Activated naive CD4-positive, alpha-beta T cell treated with anti-CD3 and anti-CD28 coated beads for 36 hours (primary cell): Measurements from ENCODE around the gene RASL11A. TPM values are rescaled to one million over a fixed set of nuclear protein-coding genes. Genes with fewer than 3 reads are reported as not detected.
"Not testable (repeated sequence)": the region's sequence is repeated elsewhere in the genome, so short reads cannot be mapped to it uniquely, and the experiment has no call there.

Experiments
- CTCF ChIA-PET: fragments of 350-600 bp; sonication (Branson Sonifier 250); formaldehyde crosslinking; loops from one replicate; lab custom pipeline; 2021; ENCODE audit warnings: antibody characterized with exemption; lab: Charles Lee
- DNase-seq: peaks from one replicate; pipeline ENCODE4 v3.0.0-alpha.2; 2020
- H3K27ac Mint-ChIP-seq: one replicate; pipeline ENCODE4 v1.8.0; 2021; ENCODE audit warnings: mild to moderate bottlenecking, mixed read lengths
- H3K27me3 Mint-ChIP-seq: one replicate; pipeline ENCODE4 v1.8.0; 2021; ENCODE audit warnings: low read depth, mixed read lengths
- H3K36me3 Mint-ChIP-seq: one replicate; pipeline ENCODE4 v1.8.0; 2021; ENCODE audit warnings: low read depth, mixed read lengths
- H3K4me1 Mint-ChIP-seq: one replicate; pipeline ENCODE4 v1.8.0; 2021; ENCODE audit warnings: low read depth, mixed read lengths
- H3K4me3 Mint-ChIP-seq: one replicate; pipeline ENCODE4 v1.8.0; 2021; ENCODE audit warnings: mild to moderate bottlenecking, moderate library complexity, mixed read lengths
- H3K9me3 Mint-ChIP-seq: one replicate; pipeline ENCODE4 v1.8.0; 2021; ENCODE audit warnings: mixed read lengths
- intact Hi-C: fragments of 100-400 bp; cut with micrococcal nuclease; formaldehyde crosslinking; loops from one replicate; pipeline ENCODE4 v1.15.1; 2023
- total RNA-seq, 2 experiments: library from RNA; stranded (reverse); gene quantifications; one replicate each; pipeline ENCODE4 v1.2.3, GENCODE V29; 2021

The RASL11A gene
- total RNA-seq, 2 experiments from 2014 or later, result 1.5 to 1.6 TPM

DNA sequence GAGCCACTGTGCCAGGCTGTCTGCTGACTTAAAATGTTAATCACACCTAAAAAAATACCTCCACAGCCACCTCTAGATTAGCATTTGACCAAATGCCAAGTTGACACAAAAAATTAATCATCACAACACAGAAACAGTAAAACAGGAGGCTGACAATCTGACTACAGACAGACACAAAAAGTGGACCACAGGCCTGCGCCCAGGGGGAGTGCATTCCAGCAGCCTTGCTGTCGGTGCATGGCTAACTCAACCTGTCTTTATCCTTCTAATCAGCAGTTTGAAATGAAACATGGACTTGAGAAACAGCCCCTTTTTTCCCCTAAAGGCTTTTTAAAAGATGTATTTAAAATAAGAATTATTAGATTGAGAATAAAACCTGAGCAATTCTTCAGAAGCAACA is 34.0 kb downstream of the RASL11A start:
- CTCF ChIA-PET, result no interaction called here

DNA sequence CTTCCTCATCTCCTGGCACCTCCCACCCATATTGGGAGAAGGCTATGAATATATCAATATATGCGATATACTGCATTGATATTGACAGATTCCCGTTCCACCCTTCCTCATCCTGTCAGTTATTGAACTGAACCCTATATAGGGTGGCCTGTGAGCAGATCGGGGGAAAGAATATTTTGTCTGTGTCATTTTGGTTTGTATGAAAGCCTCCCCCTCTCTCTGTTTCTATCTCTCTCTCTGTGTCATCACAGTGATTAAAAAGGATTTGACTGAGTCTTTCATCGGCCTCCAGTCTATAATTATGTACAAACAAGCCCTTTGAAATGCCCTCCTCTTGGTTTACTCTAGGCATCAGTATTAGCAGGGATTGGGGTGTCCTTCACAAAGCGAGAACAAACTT is 35.7 kb downstream of the RASL11A start:
- Mint-ChIP-seq H3K9me3 (no peaks in the 10 kb centered on the region), H3K36me3 (no peaks in the 10 kb centered on the region), H3K4me1 (peaks cover 23% of the 10 kb centered on the region), H3K27me3 (no peaks in the 10 kb centered on the region), H3K4me3 (no peak overlapping the region), H3K27ac (no peak overlapping the region)
- intact Hi-C loops, result no loop called here
- DNase-seq, result no peak
- CTCF ChIA-PET, result interaction anchor here (0.7 kb wide), 1 partner anchor 16 kb away, joined by 3 read pairs; no protein-coding TSS in a partner anchor

More for the DNA sequence above, 34.0 kb downstream of the RASL11A start:
- Mint-ChIP-seq H3K9me3 (no peaks in the 10 kb centered on the region), H3K27ac (no peak overlapping the region), H3K36me3 (no peaks in the 10 kb centered on the region), H3K27me3 (no peaks in the 10 kb centered on the region), H3K4me1 (peaks cover 23% of the 10 kb centered on the region), H3K4me3 (no peak overlapping the region)
- no peak for DNase-seq
- intact Hi-C loops, result no loop called here

- intact Hi-C loops, result no loop called here
- no peaks in the 10 kb centered on the region for H3K9me3 Mint-ChIP-seq
- DNase-seq, result no peak
- no peaks in the 10 kb centered on the region for H3K27me3 Mint-ChIP-seq
- no peak overlapping the region for H3K4me3 Mint-ChIP-seq
- H3K36me3 Mint-ChIP-seq, result no peaks in the 10 kb centered on the region
- peaks cover 11% of the 10 kb centered on the region for H3K4me1 Mint-ChIP-seq
- no peak overlapping the region for H3K27ac Mint-ChIP-seq
- CTCF ChIA-PET, result no interaction called here
Observed at GRCh38 chr13:27308941-27309340, 38.3 kb downstream of the RASL11A start.

DNA sequence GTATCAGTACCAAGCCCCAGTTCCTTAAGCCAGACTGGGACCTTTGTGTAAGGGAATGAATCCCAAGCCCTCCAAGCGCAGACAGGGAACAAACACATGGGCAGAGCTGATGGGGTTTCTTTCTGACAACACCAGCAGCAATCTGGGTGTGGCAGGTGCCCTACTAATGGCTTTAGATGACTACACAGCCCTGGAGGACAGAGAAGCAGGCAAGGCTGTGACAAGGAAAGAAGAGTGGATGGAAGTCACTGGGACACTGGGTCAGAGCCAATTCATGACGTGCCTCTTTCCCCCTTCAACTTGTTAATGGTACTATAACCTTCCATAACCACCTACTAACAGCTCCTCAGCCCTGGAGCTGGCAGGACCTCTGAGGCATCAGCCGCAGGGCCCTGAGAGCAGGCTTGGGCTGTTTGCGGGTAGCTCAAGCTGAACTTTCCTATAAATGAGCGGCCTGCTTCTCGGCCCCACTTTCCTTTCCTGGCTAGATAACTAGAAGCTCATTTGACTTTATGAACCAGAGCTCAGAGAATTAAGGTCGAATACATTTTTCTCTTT is 38.9 kb downstream of the RASL11A start:
- Mint-ChIP-seq H3K9me3 (no peaks in the 10 kb centered on the region), H3K27me3 (no peaks in the 10 kb centered on the region), H3K27ac (no peak overlapping the region), H3K4me1 (peaks cover 11% of the 10 kb centered on the region), H3K36me3 (no peaks in the 10 kb centered on the region), H3K4me3 (no peak overlapping the region)
- CTCF ChIA-PET, result interaction anchor here (0.6 to 1.0 kb wide), 2 partner anchors 8 to 297 kb away, joined by 3 to 4 read pairs; no protein-coding TSS in a partner anchor
- no peak for DNase-seq
- intact Hi-C loops, result no loop called here

DNA sequence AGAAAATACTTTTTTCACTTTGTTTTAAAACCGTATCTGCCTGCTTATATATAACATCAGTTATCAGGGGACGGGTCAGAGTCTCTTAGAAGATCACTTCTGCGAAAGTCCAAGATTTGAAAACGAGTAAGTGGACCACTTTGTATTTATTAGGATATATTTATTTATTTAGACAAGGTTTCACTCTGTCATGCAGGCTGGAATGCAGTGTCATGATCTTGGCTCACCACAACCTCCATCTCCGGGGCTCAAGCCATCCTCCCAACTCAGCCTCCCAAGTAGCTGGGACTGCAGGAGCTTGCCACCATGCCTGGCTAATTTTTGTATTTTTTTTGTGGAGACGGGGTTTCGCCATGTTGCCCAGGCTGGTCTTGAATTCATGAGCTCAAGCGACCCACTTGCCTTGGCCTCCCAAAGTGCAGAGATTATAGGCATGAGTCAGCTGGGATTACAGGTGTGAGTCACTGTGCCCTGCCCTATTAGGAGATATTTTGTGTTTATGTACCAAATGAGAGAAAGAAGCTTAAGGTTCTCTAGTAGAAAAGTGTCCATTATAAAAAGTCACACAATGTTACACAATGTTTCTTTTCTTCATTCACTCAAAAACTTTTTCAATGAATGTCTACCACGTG is 39.5 kb downstream of the RASL11A start:
- DNase-seq, result no peak
- Mint-ChIP-seq H3K27ac (no peak overlapping the region), H3K9me3 (no peaks in the 10 kb centered on the region), H3K4me1 (peaks cover 11% of the 10 kb centered on the region), H3K4me3 (no peak overlapping the region), H3K27me3 (no peaks in the 10 kb centered on the region), H3K36me3 (no peaks in the 10 kb centered on the region)
- CTCF ChIA-PET, result interaction anchor here (0.6 to 1.4 kb wide), 3 partner anchors 9 to 297 kb away, joined by 3 to 4 read pairs (median 4); no protein-coding TSS in a partner anchor
- intact Hi-C loops, result no loop called here

DNA sequence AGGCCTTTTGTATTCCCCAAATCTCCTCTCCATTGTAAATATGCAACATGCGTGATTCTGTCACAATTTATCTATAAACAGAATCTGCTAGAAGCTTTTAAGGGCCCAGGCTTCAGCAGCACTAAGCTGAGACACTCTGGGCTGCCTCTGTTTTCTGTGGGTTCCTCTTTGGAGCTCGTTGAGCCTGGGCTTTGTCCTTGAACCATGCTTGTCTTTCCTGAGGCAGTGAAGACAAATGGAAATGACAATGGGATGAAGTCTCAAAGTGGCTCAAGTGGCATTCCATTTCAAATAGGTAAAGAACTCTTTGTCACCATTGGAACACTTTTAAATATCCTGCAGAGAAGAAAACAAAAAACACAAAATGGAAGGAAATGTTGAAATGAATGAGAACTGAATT is 40.3 kb downstream of the RASL11A start:
- CTCF ChIA-PET, result interaction anchor here (1.0 to 1.4 kb wide), 2 partner anchors 10 to 51 kb away, joined by 4 read pairs; no protein-coding TSS in a partner anchor
- intact Hi-C loops, result no loop called here
- DNase-seq, result no peak
- Mint-ChIP-seq H3K9me3 (no peaks in the 10 kb centered on the region), H3K36me3 (no peaks in the 10 kb centered on the region), H3K27ac (no peak overlapping the region), H3K4me1 (peaks cover 9% of the 10 kb centered on the region), H3K27me3 (no peaks in the 10 kb centered on the region), H3K4me3 (no peak overlapping the region)

DNA sequence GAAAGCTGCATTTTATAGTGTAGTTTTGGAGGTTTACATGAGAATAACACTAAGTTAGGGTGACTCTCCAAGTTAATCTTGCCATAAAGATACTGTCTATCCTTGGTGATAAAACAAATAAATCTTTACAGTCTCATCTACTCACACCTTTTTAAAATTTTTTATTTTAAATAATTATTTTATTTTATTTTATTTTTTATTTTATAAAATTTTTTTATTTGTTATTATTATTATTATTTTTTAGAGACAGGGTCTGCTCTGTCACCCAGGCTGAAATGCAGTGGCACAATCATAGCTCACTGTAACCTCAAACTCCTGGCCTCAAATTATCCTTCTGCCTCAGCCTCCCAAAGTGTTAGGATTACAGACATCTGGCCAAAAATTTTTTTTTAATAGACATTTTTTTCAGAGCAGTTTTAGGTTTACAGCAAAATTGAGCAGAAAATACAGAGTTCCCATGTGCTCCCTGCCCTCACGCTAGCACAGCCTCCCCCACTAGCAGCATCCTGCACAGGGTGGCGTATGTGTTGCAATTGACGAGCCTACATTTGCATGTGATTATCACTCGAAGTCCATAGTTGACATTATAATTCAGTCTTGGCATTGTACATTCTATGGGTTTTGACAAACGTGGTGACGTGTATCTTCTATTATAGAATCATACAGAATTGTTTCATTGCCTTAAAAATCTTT is 41.0 kb downstream of the RASL11A start:
- Mint-ChIP-seq H3K27me3 (peaks cover 5% of the 10 kb centered on the region), H3K36me3 (no peaks in the 10 kb centered on the region), H3K9me3 (no peaks in the 10 kb centered on the region), H3K27ac (no peak overlapping the region), H3K4me3 (no peak overlapping the region), H3K4me1 (peaks cover 2% of the 10 kb centered on the region)
- intact Hi-C loops, result no loop called here
- DNase-seq, result no peak
- CTCF ChIA-PET, result interaction anchor here (1.4 kb wide), 1 partner anchor 50 kb away, joined by 4 read pairs; no protein-coding TSS in a partner anchor

GRCh38 chr13:27313770-27314169 is 43.1 kb downstream of the RASL11A start:
- Mint-ChIP-seq H3K27ac (no peak overlapping the region), H3K9me3 (no peaks in the 10 kb centered on the region), H3K4me3 (no peak overlapping the region), H3K36me3 (no peaks in the 10 kb centered on the region), H3K27me3 (peaks cover 5% of the 10 kb centered on the region), H3K4me1 (no peaks in the 10 kb centered on the region)
- intact Hi-C loops, result no loop called here
- CTCF ChIA-PET, result no interaction called here
- DNase-seq, result no peak

DNA sequence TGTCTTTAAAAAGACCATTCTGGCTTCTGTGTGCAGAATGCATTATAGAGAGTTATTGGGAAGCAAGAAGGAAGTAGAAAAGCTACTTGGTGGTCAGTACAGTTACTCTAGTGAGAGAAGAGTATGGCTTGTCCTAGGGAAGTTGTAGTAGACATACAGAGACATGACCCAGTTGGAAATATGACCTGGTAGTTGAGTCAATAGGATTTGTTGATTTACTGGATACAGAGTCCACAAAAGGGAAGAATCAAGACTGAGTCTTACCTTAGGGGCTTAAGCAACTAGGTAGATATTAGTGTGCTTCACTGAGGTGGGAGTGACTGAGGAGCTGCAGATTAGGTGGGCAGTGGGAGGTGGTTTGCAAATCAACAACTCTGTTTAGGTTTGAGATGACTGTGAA is 48.8 kb downstream of the RASL11A start:
- peaks cover 4% of the 10 kb centered on the region for H3K4me1 Mint-ChIP-seq
- no peak overlapping the region for H3K27ac Mint-ChIP-seq
- peaks cover 7% of the 10 kb centered on the region for H3K27me3 Mint-ChIP-seq
- CTCF ChIA-PET, result interaction anchor here (0.5 to 0.8 kb wide), 3 partner anchors 9 to 342 kb away, joined by 3 read pairs; no protein-coding TSS in a partner anchor
- no peak for DNase-seq
- no peaks in the 10 kb centered on the region for H3K9me3 Mint-ChIP-seq
- no peaks in the 10 kb centered on the region for H3K36me3 Mint-ChIP-seq
- intact Hi-C loops, result no loop called here
- H3K4me3 Mint-ChIP-seq, result no peak overlapping the region

- Mint-ChIP-seq H3K27ac (no peak overlapping the region), H3K4me1 (peaks cover 4% of the 10 kb centered on the region), H3K27me3 (peaks cover 2% of the 10 kb centered on the region), H3K9me3 (no peaks in the 10 kb centered on the region), H3K4me3 (no peak overlapping the region), H3K36me3 (no peaks in the 10 kb centered on the region)
- intact Hi-C loops, result no loop called here
- DNase-seq, result no peak
- CTCF ChIA-PET, result interaction anchor here (0.8 kb wide), 1 partner anchor 336 kb away, joined by 5 read pairs; no protein-coding TSS in a partner anchor
Observed at GRCh38 chr13:27321468-27322431, 51.1 kb downstream of the RASL11A start.

- H3K9me3 Mint-ChIP-seq, CTCF ChIA-PET, H3K4me1 Mint-ChIP-seq, DNase-seq, intact Hi-C loops, H3K27ac Mint-ChIP-seq, H3K4me3 Mint-ChIP-seq, H3K36me3 Mint-ChIP-seq, H3K27me3 Mint-ChIP-seq: not testable (repeated sequence)
Observed at GRCh38 chr13:27322443-27322842, 51.8 kb downstream of the RASL11A start.
